ENCODE results near the gene EBF3. TPM values are rescaled to one million over a fixed set of nuclear protein-coding genes. Genes with fewer than 3 reads are reported as not detected.

The EBF3 gene
- total RNA-seq, 2 donors from 2014 or later, result 0.12 to 0.80 TPM

GRCh38 chr10:129960481-129961156, 3.5 kb downstream of the EBF3 start:
- intact Hi-C loops (cut with DNase I), result no loop called here
- no peak overlapping the region for H3K9ac ChIP-seq (ENCODE audit: low read depth in 2 of 2, low read length in 2 of 2)
- H3K27ac ChIP-seq, result no peak overlapping the region
- no peak for DNase-seq
- TF ChIP-seq, protein P1, sequence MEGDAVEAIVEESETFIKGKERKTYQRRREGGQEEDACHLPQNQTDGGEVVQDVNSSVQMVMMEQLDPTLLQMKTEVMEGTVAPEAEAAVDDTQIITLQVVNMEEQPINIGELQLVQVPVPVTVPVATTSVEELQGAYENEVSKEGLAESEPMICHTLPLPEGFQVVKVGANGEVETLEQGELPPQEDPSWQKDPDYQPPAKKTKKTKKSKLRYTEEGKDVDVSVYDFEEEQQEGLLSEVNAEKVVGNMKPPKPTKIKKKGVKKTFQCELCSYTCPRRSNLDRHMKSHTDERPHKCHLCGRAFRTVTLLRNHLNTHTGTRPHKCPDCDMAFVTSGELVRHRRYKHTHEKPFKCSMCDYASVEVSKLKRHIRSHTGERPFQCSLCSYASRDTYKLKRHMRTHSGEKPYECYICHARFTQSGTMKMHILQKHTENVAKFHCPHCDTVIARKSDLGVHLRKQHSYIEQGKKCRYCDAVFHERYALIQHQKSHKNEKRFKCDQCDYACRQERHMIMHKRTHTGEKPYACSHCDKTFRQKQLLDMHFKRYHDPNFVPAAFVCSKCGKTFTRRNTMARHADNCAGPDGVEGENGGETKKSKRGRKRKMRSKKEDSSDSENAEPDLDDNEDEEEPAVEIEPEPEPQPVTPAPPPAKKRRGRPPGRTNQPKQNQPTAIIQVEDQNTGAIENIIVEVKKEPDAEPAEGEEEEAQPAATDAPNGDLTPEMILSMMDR (IDR thresholded peaks at IDR 0.05), result no peak
- H3K4me3 ChIP-seq, result no peak overlapping the region
- H3K27me3 ChIP-seq, result peaks cover 90% of the 10 kb centered on the region
- no peaks in the 10 kb centered on the region for H3K36me3 ChIP-seq
- peaks cover 6% of the 10 kb centered on the region for H3K4me1 ChIP-seq
- no peaks in the 10 kb centered on the region for H3K9me3 ChIP-seq

- intact Hi-C loops (cut with DNase I), result no loop called here
- peaks cover 88% of the 10 kb centered on the region for H3K27me3 ChIP-seq
- H3K9ac ChIP-seq (ENCODE audit: low read depth in 2 of 2, low read length in 2 of 2), result no peak overlapping the region
- H3K9me3 ChIP-seq, result no peaks in the 10 kb centered on the region
- H3K4me1 ChIP-seq, result peaks cover 6% of the 10 kb centered on the region
- TF ChIP-seq, protein P1 (IDR thresholded peaks at IDR 0.05), result no peak
- no peak overlapping the region for H3K27ac ChIP-seq
- no peak for DNase-seq
- H3K4me3 ChIP-seq, result no peak overlapping the region
- no peaks in the 10 kb centered on the region for H3K36me3 ChIP-seq
Measured at GRCh38 chr10:129959544-129960480, 4.3 kb downstream of the EBF3 start.

GRCh38 chr10:129958629-129959543, 5.2 kb downstream of the EBF3 start:
- peaks cover 83% of the 10 kb centered on the region for H3K27me3 ChIP-seq
- no peak overlapping the region for H3K27ac ChIP-seq
- TF ChIP-seq, protein P1 (IDR thresholded peaks at IDR 0.05), result no peak
- H3K4me1 ChIP-seq, result peaks cover 6% of the 10 kb centered on the region
- H3K36me3 ChIP-seq, result no peaks in the 10 kb centered on the region
- DNase-seq, result no peak
- no peak overlapping the region for H3K9ac ChIP-seq (ENCODE audit: low read depth in 2 of 2, low read length in 2 of 2)
- intact Hi-C loops (cut with DNase I), result no loop called here
- no peak overlapping the region for H3K4me3 ChIP-seq
- no peaks in the 10 kb centered on the region for H3K9me3 ChIP-seq

- no peak overlapping the region for H3K27ac ChIP-seq
- H3K4me3 ChIP-seq, result no peak overlapping the region
- TF ChIP-seq, protein P1 (IDR thresholded peaks at IDR 0.05), result no peak
- intact Hi-C loops (cut with DNase I), result no loop called here
- H3K27me3 ChIP-seq, result peaks cover 79% of the 10 kb centered on the region
- H3K9me3 ChIP-seq, result no peaks in the 10 kb centered on the region
- no peaks in the 10 kb centered on the region for H3K36me3 ChIP-seq
- no peak for DNase-seq
- H3K9ac ChIP-seq (ENCODE audit: low read depth in 2 of 2, low read length in 2 of 2), result no peak overlapping the region
- H3K4me1 ChIP-seq, result peaks cover 5% of the 10 kb centered on the region
Measured at GRCh38 chr10:129958148-129958628, 5.9 kb downstream of the EBF3 start.

All from colonic mucosa (tissue), 4 donors.